GM12872 (cell line): ENCODE results near the gene C1orf116.
A peak's percentile ranks its signal among the peaks of the same experiment; 100 is the strongest.

Source experiments
- TF ChIP-seq, protein P1 (sequence below): IDR thresholded peaks from 3 replicates; pipeline ENCODE4 v1.5.1; 2011; ENCODE audit warnings: low read depth, mild to moderate bottlenecking, low read length, moderate library complexity; ENCODE audit not compliant: insufficient read depth

Gene C1orf116

GRCh38 chr1:206998816-206999215, 33.7 kb downstream of the C1orf116 start:
- TF ChIP-seq, protein P1, sequence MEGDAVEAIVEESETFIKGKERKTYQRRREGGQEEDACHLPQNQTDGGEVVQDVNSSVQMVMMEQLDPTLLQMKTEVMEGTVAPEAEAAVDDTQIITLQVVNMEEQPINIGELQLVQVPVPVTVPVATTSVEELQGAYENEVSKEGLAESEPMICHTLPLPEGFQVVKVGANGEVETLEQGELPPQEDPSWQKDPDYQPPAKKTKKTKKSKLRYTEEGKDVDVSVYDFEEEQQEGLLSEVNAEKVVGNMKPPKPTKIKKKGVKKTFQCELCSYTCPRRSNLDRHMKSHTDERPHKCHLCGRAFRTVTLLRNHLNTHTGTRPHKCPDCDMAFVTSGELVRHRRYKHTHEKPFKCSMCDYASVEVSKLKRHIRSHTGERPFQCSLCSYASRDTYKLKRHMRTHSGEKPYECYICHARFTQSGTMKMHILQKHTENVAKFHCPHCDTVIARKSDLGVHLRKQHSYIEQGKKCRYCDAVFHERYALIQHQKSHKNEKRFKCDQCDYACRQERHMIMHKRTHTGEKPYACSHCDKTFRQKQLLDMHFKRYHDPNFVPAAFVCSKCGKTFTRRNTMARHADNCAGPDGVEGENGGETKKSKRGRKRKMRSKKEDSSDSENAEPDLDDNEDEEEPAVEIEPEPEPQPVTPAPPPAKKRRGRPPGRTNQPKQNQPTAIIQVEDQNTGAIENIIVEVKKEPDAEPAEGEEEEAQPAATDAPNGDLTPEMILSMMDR: no peak

- TF ChIP-seq, protein P1: no peak
These were observed 39.8 kb downstream of the C1orf116 start for GRCh38 chr1:206992790-206993189.

DNA sequence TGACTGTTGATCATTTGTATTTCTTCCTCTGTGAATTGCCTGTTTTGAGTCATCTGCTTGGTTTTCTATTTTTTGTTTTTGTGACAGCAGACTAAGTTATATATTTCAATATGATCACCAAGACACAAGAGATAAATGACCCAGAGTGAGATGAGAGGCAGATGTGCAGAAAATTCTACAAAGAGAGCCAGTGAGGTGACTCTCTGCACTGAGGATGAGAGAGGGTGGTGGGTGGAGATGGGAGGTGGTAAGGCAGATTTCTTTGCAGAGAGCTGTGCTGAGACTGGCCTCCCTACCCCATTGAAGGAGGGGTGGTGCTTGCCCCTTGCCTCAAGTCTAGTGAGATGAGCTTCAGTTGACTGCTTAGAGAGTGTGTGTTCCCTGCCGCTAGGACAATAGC, 44.7 kb downstream of the C1orf116 start:
- TF ChIP-seq, protein P1: no peak

DNA sequence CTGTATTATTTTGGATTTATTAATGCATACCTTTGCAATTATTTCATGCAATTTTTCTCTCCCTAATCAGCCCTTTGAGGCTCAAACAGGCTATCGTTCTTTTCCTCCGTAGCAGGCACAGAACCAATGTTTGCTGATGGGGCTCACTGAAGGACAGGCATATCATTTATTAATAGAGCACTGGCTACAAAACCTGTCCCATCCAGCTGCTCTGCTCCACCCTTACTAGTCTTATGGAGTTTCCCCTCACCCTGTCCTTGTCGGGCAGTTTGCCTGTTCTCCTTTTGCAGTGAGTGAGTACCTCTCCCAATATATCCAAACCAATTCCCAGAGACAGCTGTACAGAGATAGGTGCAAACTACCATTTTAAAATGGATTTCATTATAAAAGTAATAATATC, 45.7 kb downstream of the C1orf116 start:
- TF ChIP-seq, protein P1: no peak

DNA sequence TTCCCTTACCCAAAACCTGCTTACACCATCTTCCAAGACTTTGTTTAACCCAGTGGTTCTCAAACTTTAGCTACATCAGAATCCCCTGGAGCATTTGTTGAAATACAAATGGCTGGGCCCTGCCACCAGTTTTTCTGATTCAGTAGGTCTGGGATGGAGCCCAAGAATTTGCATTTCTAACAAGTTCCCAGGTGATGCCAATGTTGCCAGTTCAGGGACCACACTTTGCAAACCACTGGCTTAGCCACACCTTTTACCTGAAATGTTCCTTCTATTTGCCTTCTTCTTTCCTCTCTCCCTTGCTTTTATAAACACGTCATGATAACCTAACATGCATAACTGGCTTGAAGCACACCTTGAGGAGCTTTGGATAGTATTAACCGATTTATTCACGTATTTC, 46.2 kb downstream of the C1orf116 start:
- TF ChIP-seq, protein P1: no peak

- TF ChIP-seq, protein P1: no peak
These were observed 47.3 kb downstream of the C1orf116 start for GRCh38 chr1:206985162-206985749.

GRCh38 chr1:206982216-206982615, 50.3 kb downstream of the C1orf116 start:
- TF ChIP-seq, protein P1: peak; percentile 80
